ENCODE data around the gene TERF2IP.
A peak's percentile ranks its signal among the peaks of the same experiment; 100 is the strongest.

The TERF2IP gene

GRCh38 chr16:75647492-75648264 is at the start of gene TERF2IP, which contains the start of gene KARS1:
Gene TERF2IP (plus strand): TSS chr16:75647773. CDS start chr16:75647883, 110 bp downstream.
Gene KARS1 (minus strand): TSS chr16:75647665. CDS start chr16:75647639, 26 bp downstream.
- Histone ChIP-seq H3K4me1 (ENCODE audit: control insufficient read depth in 5 of 5, insufficient read depth in 5 of 5, low read length in 5 of 5) (peaks cover 9 to 66% (median 62%) of the 10 kb centered on the region in 5 donors), H3K36me3 (ENCODE audit: control insufficient read depth in 5 of 5, insufficient read depth in 5 of 5, low read length in 5 of 5) (peaks cover 8 to 12% (median 9%) of the 10 kb centered on the region in 5 donors), H3K4me3 (ENCODE audit: low read depth in 1 of 5, low read length in 5 of 5) (peak within 1 kb of the TSS; percentile 94 to 100 (median 96)), H3K27ac (ENCODE audit: low read depth, low read length) (peak within 1 kb of the TSS; percentile 88), H3K9me3 (ENCODE audit: control insufficient read depth in 5 of 5, low read length in 5 of 5) (no peaks in the 10 kb centered on the region), H3K9ac (ENCODE audit: low read length in 5 of 5) (peak within 1 kb of the TSS; percentile 87 to 99 (median 96)), H3K27me3 (ENCODE audit: control insufficient read depth in 5 of 5, insufficient read depth in 4 of 5, low read length in 5 of 5) (no peaks in the 10 kb centered on the region)

GRCh38 chr16:75599452-75600277 is 47.9 kb upstream of the TERF2IP start:
- Histone ChIP-seq H3K9me3 (ENCODE audit: control insufficient read depth in 5 of 5, low read length in 5 of 5) (peaks cover 0 to 7% (median 0%) of the 10 kb centered on the region in 5 donors), H3K27ac (ENCODE audit: low read depth, low read length) (no peak overlapping the region), H3K4me1 (ENCODE audit: control insufficient read depth in 5 of 5, insufficient read depth in 5 of 5, low read length in 5 of 5) (peaks cover 0 to 4% (median 0%) of the 10 kb centered on the region in 5 donors), H3K9ac (ENCODE audit: low read length in 5 of 5) (no peak overlapping the region), H3K4me3 (ENCODE audit: low read depth in 1 of 5, low read length in 5 of 5) (no peak overlapping the region), H3K36me3 (ENCODE audit: control insufficient read depth in 5 of 5, insufficient read depth in 5 of 5, low read length in 5 of 5) (peaks cover 19 to 59% (median 47%) of the 10 kb centered on the region in 5 donors), H3K27me3 (ENCODE audit: control insufficient read depth in 5 of 5, insufficient read depth in 4 of 5, low read length in 5 of 5) (no peaks in the 10 kb centered on the region)

GRCh38 chr16:75603241-75603640 is 44.3 kb upstream of the TERF2IP start:
- Histone ChIP-seq H3K27ac (ENCODE audit: low read depth, low read length) (no peak overlapping the region), H3K36me3 (ENCODE audit: control insufficient read depth in 5 of 5, insufficient read depth in 5 of 5, low read length in 5 of 5) (peaks cover 29 to 68% (median 64%) of the 10 kb centered on the region in 5 donors), H3K9me3 (ENCODE audit: control insufficient read depth in 5 of 5, low read length in 5 of 5) (peaks cover 0 to 4% (median 0%) of the 10 kb centered on the region in 5 donors), H3K4me3 (ENCODE audit: low read depth in 1 of 5, low read length in 5 of 5) (no peak overlapping the region), H3K27me3 (ENCODE audit: control insufficient read depth in 5 of 5, insufficient read depth in 4 of 5, low read length in 5 of 5) (no peaks in the 10 kb centered on the region), H3K9ac (ENCODE audit: low read length in 5 of 5) (no peak overlapping the region), H3K4me1 (ENCODE audit: control insufficient read depth in 5 of 5, insufficient read depth in 5 of 5, low read length in 5 of 5) (no peaks in the 10 kb centered on the region)

- peaks cover 0 to 4% (median 0%) of the 10 kb centered on the region in 5 donors for H3K9me3 ChIP-seq (ENCODE audit: control insufficient read depth in 5 of 5, low read length in 5 of 5)
- H3K27ac ChIP-seq (ENCODE audit: low read depth, low read length): no peak overlapping the region
- H3K9ac ChIP-seq (ENCODE audit: low read length in 5 of 5): no peak overlapping the region
Observed at GRCh38 chr16:75606507-75606906, 41.1 kb upstream of the TERF2IP start.

GRCh38 chr16:75614066-75614897 is 33.3 kb upstream of the TERF2IP start:
- H3K27ac ChIP-seq (ENCODE audit: low read depth, low read length): no peak overlapping the region
- no peak overlapping the region for H3K4me3 ChIP-seq (ENCODE audit: low read depth in 1 of 5, low read length in 5 of 5)
- H3K9ac ChIP-seq (ENCODE audit: low read length in 5 of 5): no peak overlapping the region
- peaks cover 17 to 78% (median 62%) of the 10 kb centered on the region in 5 donors for H3K36me3 ChIP-seq (ENCODE audit: control insufficient read depth in 5 of 5, insufficient read depth in 5 of 5, low read length in 5 of 5)
- no peaks in the 10 kb centered on the region for H3K9me3 ChIP-seq (ENCODE audit: control insufficient read depth in 5 of 5, low read length in 5 of 5)
- H3K27me3 ChIP-seq (ENCODE audit: control insufficient read depth in 5 of 5, insufficient read depth in 4 of 5, low read length in 5 of 5): no peaks in the 10 kb centered on the region
- H3K4me1 ChIP-seq (ENCODE audit: control insufficient read depth in 5 of 5, insufficient read depth in 5 of 5, low read length in 5 of 5): no peaks in the 10 kb centered on the region

More at GRCh38 chr16:75606507-75606906, 41.1 kb upstream of the TERF2IP start:
- Histone ChIP-seq H3K27me3 (ENCODE audit: control insufficient read depth in 5 of 5, insufficient read depth in 4 of 5, low read length in 5 of 5) (no peaks in the 10 kb centered on the region), H3K36me3 (ENCODE audit: control insufficient read depth in 5 of 5, insufficient read depth in 5 of 5, low read length in 5 of 5) (peaks cover 25 to 72% (median 70%) of the 10 kb centered on the region in 5 donors), H3K4me1 (ENCODE audit: control insufficient read depth in 5 of 5, insufficient read depth in 5 of 5, low read length in 5 of 5) (no peaks in the 10 kb centered on the region), H3K4me3 (ENCODE audit: low read depth in 1 of 5, low read length in 5 of 5) (no peak overlapping the region)

- Histone ChIP-seq H3K27ac (ENCODE audit: low read depth, low read length) (no peak overlapping the region), H3K4me1 (ENCODE audit: control insufficient read depth in 5 of 5, insufficient read depth in 5 of 5, low read length in 5 of 5) (peaks cover 0 to 4% (median 0%) of the 10 kb centered on the region in 5 donors), H3K27me3 (ENCODE audit: control insufficient read depth in 5 of 5, insufficient read depth in 4 of 5, low read length in 5 of 5) (no peaks in the 10 kb centered on the region), H3K4me3 (ENCODE audit: low read depth in 1 of 5, low read length in 5 of 5) (no peak overlapping the region), H3K9me3 (ENCODE audit: control insufficient read depth in 5 of 5, low read length in 5 of 5) (no peaks in the 10 kb centered on the region), H3K9ac (ENCODE audit: low read length in 5 of 5) (no peak overlapping the region), H3K36me3 (ENCODE audit: control insufficient read depth in 5 of 5, insufficient read depth in 5 of 5, low read length in 5 of 5) (peaks cover 20 to 81% (median 64%) of the 10 kb centered on the region in 5 donors)
Observed at GRCh38 chr16:75615619-75616018, 32.0 kb upstream of the TERF2IP start.

GRCh38 chr16:75616521-75617010 is 31.0 kb upstream of the TERF2IP start:
- Histone ChIP-seq H3K4me3 (ENCODE audit: low read depth in 1 of 5, low read length in 5 of 5) (no peak overlapping the region), H3K27ac (ENCODE audit: low read depth, low read length) (no peak overlapping the region), H3K27me3 (ENCODE audit: control insufficient read depth in 5 of 5, insufficient read depth in 4 of 5, low read length in 5 of 5) (no peaks in the 10 kb centered on the region), H3K4me1 (ENCODE audit: control insufficient read depth in 5 of 5, insufficient read depth in 5 of 5, low read length in 5 of 5) (peaks cover 2 to 13% (median 6%) of the 10 kb centered on the region in 5 donors), H3K9ac (ENCODE audit: low read length in 5 of 5) (no peak overlapping the region), H3K36me3 (ENCODE audit: control insufficient read depth in 5 of 5, insufficient read depth in 5 of 5, low read length in 5 of 5) (peaks cover 20 to 76% (median 58%) of the 10 kb centered on the region in 5 donors), H3K9me3 (ENCODE audit: control insufficient read depth in 5 of 5, low read length in 5 of 5) (no peaks in the 10 kb centered on the region)

- H3K4me3 ChIP-seq (ENCODE audit: low read depth in 1 of 5, low read length in 5 of 5): no peak overlapping the region
- no peaks in the 10 kb centered on the region for H3K27me3 ChIP-seq (ENCODE audit: control insufficient read depth in 5 of 5, insufficient read depth in 4 of 5, low read length in 5 of 5)
- H3K27ac ChIP-seq (ENCODE audit: low read depth, low read length): no peak overlapping the region
- H3K9me3 ChIP-seq (ENCODE audit: control insufficient read depth in 5 of 5, low read length in 5 of 5): no peaks in the 10 kb centered on the region
- H3K36me3 ChIP-seq (ENCODE audit: control insufficient read depth in 5 of 5, insufficient read depth in 5 of 5, low read length in 5 of 5): peaks cover 20 to 73% (median 55%) of the 10 kb centered on the region in 5 donors
- peaks cover 4 to 19% (median 11%) of the 10 kb centered on the region in 5 donors for H3K4me1 ChIP-seq (ENCODE audit: control insufficient read depth in 5 of 5, insufficient read depth in 5 of 5, low read length in 5 of 5)
- H3K9ac ChIP-seq (ENCODE audit: low read length in 5 of 5): no peak overlapping the region
Observed at GRCh38 chr16:75617121-75617520, 30.5 kb upstream of the TERF2IP start.

- Histone ChIP-seq H3K36me3 (ENCODE audit: control insufficient read depth in 5 of 5, insufficient read depth in 5 of 5, low read length in 5 of 5) (peaks cover 20 to 57% (median 43%) of the 10 kb centered on the region in 5 donors), H3K9me3 (ENCODE audit: control insufficient read depth in 5 of 5, low read length in 5 of 5) (no peaks in the 10 kb centered on the region), H3K27me3 (ENCODE audit: control insufficient read depth in 5 of 5, insufficient read depth in 4 of 5, low read length in 5 of 5) (no peaks in the 10 kb centered on the region), H3K9ac (ENCODE audit: low read length in 5 of 5) (no peak overlapping the region), H3K4me3 (ENCODE audit: low read depth in 1 of 5, low read length in 5 of 5) (no peak overlapping the region), H3K4me1 (ENCODE audit: control insufficient read depth in 5 of 5, insufficient read depth in 5 of 5, low read length in 5 of 5) (peaks cover 8 to 29% (median 18%) of the 10 kb centered on the region in 5 donors), H3K27ac (ENCODE audit: low read depth, low read length) (no peak overlapping the region)
Observed at GRCh38 chr16:75618780-75619179, 28.8 kb upstream of the TERF2IP start.
